ENCODE measurements around the gene FOXO3.

- TF ChIP-seq POLR2AphosphoS5 (IDR thresholded peaks at IDR 0.05; ENCODE audit: borderline replicate concordance, low read depth, low read length): no peak
- TF ChIP-seq EZH2 (IDR thresholded peaks at IDR 0.05): no peak
These were observed 16.0 kb downstream of the FOXO3 start for GRCh38 chr6:108576709-108577108.
